ENCODE data around the gene NUCKS1.

The NUCKS1 gene

GRCh38 chr1:205668951-205669340 is 81.0 kb downstream of the NUCKS1 start:
- ATAC-seq = no peak
- TF ChIP-seq CSDC2 (CRISPR knock-in tag; IDR thresholded peaks at IDR 0.05) (no peak), ZNF565 (CRISPR knock-in tag; conservative IDR thresholded peaks at IDR 0.05; ENCODE audit: low read depth) (no peak), GLIS3 (CRISPR knock-in tag; IDR thresholded peaks at IDR 0.05) (no peak), ESRRG (CRISPR knock-in tag; IDR thresholded peaks at IDR 0.05) (no peak), ZC3H10 (CRISPR knock-in tag; IDR thresholded peaks at IDR 0.05) (no peak), ZNF8 (CRISPR knock-in tag; IDR thresholded peaks at IDR 0.05) (no peak), CSRNP3 (CRISPR knock-in tag; IDR thresholded peaks at IDR 0.05) (no peak), OSR1 (CRISPR knock-in tag; IDR thresholded peaks at IDR 0.05) (no peak), ZNF70 (CRISPR knock-in tag; IDR thresholded peaks at IDR 0.05) (no peak), BACH2 (CRISPR knock-in tag; IDR thresholded peaks at IDR 0.05; ENCODE audit: borderline replicate concordance) (no peak), PPARA (CRISPR knock-in tag; IDR thresholded peaks at IDR 0.05; ENCODE audit: borderline replicate concordance) (no peak), SNAI2 (CRISPR knock-in tag; IDR thresholded peaks at IDR 0.05) (no peak), TSHZ2 (CRISPR knock-in tag; IDR thresholded peaks at IDR 0.05) (no peak), RARB (CRISPR knock-in tag; IDR thresholded peaks at IDR 0.05) (no peak), TCF4 (CRISPR knock-in tag; IDR thresholded peaks at IDR 0.05; ENCODE audit: borderline replicate concordance) (no peak)
- TF ChIP-seq, protein P1, sequence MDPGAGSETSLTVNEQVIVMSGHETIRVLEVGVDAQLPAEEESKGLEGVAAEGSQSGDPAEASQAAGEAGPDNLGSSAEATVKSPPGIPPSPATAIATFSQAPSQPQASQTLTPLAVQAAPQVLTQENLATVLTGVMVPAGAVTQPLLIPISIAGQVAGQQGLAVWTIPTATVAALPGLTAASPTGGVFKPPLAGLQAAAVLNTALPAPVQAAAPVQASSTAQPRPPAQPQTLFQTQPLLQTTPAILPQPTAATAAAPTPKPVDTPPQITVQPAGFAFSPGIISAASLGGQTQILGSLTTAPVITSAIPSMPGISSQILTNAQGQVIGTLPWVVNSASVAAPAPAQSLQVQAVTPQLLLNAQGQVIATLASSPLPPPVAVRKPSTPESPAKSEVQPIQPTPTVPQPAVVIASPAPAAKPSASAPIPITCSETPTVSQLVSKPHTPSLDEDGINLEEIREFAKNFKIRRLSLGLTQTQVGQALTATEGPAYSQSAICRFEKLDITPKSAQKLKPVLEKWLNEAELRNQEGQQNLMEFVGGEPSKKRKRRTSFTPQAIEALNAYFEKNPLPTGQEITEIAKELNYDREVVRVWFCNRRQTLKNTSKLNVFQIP (CRISPR knock-in tag; IDR thresholded peaks at IDR 0.05; ENCODE audit: borderline replicate concordance, low read depth) = no peak
- TF ChIP-seq, protein P2, sequence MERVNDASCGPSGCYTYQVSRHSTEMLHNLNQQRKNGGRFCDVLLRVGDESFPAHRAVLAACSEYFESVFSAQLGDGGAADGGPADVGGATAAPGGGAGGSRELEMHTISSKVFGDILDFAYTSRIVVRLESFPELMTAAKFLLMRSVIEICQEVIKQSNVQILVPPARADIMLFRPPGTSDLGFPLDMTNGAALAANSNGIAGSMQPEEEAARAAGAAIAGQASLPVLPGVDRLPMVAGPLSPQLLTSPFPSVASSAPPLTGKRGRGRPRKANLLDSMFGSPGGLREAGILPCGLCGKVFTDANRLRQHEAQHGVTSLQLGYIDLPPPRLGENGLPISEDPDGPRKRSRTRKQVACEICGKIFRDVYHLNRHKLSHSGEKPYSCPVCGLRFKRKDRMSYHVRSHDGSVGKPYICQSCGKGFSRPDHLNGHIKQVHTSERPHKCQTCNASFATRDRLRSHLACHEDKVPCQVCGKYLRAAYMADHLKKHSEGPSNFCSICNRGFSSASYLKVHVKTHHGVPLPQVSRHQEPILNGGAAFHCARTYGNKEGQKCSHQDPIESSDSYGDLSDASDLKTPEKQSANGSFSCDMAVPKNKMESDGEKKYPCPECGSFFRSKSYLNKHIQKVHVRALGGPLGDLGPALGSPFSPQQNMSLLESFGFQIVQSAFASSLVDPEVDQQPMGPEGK (CRISPR knock-in tag; IDR thresholded peaks at IDR 0.05; ENCODE audit: borderline replicate concordance) = no peak

DNA sequence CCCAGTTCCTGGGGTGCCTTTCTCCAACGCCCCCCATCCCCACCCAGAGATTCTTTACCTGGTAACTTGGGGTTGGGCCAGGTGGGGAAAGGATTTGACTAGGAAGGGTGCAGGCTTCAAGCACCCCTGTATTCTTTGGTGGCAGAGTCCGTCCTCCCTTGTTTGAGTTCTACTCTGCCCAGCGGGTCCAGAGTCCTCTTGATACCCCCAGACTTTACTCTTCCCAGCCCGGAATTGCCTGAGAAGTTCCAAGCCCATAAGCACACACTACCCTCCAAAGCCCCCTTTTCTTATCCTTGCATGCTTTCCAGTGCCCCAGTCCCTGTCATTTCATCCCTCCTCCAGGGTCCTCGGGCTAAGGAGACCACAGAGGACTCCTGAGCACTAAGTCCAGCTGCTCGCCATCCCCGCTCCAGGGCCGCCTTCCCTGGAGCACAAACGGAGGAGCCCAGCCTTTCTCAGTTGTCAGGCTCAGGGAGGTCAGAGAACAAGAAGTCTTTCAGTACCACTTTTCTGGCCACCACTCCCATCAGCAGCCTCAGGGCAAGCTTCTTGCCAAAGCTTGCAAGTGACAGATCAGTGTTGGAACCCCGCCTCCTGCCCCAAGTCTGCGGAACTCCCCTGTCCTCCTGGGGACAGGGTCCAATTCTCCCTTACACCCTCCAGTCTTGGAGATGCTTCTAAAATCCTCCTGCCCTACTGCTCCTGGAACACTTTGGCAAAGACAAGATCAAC is 81.9 kb downstream of the NUCKS1 start:
- ATAC-seq = no peak
- TF ChIP-seq SNAI2 (CRISPR knock-in tag; IDR thresholded peaks at IDR 0.05) = no peak
- TF ChIP-seq RARB (CRISPR knock-in tag; IDR thresholded peaks at IDR 0.05) = no peak
- TF ChIP-seq ARNTL (CRISPR knock-in tag; IDR thresholded peaks at IDR 0.05; ENCODE audit: borderline replicate concordance, low read depth) = no peak
- TF ChIP-seq ISL1 (CRISPR knock-in tag; IDR thresholded peaks at IDR 0.05) = no peak
- no peak for TF ChIP-seq PPARA (CRISPR knock-in tag; IDR thresholded peaks at IDR 0.05; ENCODE audit: borderline replicate concordance)
- TF ChIP-seq, protein P3, sequence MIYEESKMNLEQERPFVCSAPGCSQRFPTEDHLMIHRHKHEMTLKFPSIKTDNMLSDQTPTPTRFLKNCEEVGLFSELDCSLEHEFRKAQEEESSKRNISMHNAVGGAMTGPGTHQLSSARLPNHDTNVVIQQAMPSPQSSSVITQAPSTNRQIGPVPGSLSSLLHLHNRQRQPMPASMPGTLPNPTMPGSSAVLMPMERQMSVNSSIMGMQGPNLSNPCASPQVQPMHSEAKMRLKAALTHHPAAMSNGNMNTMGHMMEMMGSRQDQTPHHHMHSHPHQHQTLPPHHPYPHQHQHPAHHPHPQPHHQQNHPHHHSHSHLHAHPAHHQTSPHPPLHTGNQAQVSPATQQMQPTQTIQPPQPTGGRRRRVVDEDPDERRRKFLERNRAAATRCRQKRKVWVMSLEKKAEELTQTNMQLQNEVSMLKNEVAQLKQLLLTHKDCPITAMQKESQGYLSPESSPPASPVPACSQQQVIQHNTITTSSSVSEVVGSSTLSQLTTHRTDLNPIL (CRISPR knock-in tag; IDR thresholded peaks at IDR 0.05; ENCODE audit: low read depth) = no peak
- TF ChIP-seq CSRNP3 (CRISPR knock-in tag; IDR thresholded peaks at IDR 0.05) = no peak
- no peak for TF ChIP-seq ZNF565 (CRISPR knock-in tag; conservative IDR thresholded peaks at IDR 0.05; ENCODE audit: low read depth)
- TF ChIP-seq TOX (CRISPR knock-in tag; IDR thresholded peaks at IDR 0.05; ENCODE audit: borderline replicate concordance) = no peak
- TF ChIP-seq, protein P1 (CRISPR knock-in tag; IDR thresholded peaks at IDR 0.05; ENCODE audit: borderline replicate concordance, low read depth) = no peak
- TF ChIP-seq ZNF8 (CRISPR knock-in tag; IDR thresholded peaks at IDR 0.05) = no peak
- TF ChIP-seq, protein P2 (CRISPR knock-in tag; IDR thresholded peaks at IDR 0.05; ENCODE audit: borderline replicate concordance) = no peak
- no peak for TF ChIP-seq ZC3H10 (CRISPR knock-in tag; IDR thresholded peaks at IDR 0.05)
- TF ChIP-seq ZFP3 (CRISPR knock-in tag; IDR thresholded peaks at IDR 0.05) = no peak
- no peak for TF ChIP-seq ESRRG (CRISPR knock-in tag; IDR thresholded peaks at IDR 0.05)
- no peak for TF ChIP-seq ZFP30 (CRISPR knock-in tag; IDR thresholded peaks at IDR 0.05)
- no peak for TF ChIP-seq CSDC2 (CRISPR knock-in tag; IDR thresholded peaks at IDR 0.05)
- TF ChIP-seq GLIS3 (CRISPR knock-in tag; IDR thresholded peaks at IDR 0.05) = no peak
- no peak for TF ChIP-seq ZNF70 (CRISPR knock-in tag; IDR thresholded peaks at IDR 0.05)
- no peak for TF ChIP-seq BACH2 (CRISPR knock-in tag; IDR thresholded peaks at IDR 0.05; ENCODE audit: borderline replicate concordance)
